ENCODE results near the gene UBE2G2.

GRCh38 chr21:44780767-44781459 lies 20.7 kb downstream of the UBE2G2 start:
- TF ChIP-seq CTCF (IDR thresholded peaks at IDR 0.05; ENCODE audit: borderline replicate concordance, extremely low read depth, low read length, poor library complexity, severe bottlenecking) (no peak), EZH2 (IDR thresholded peaks at IDR 0.05; ENCODE audit: borderline replicate concordance, low read depth, low read length, severe bottlenecking) (no peak)
